ENCODE results near the gene AAK1.
"Not testable (repeated sequence)": the region's sequence is repeated elsewhere in the genome, so short reads cannot be mapped to it uniquely, and the experiment has no call there.

AAK1 gene

GRCh38 chr2:69592511-69592910 is 51.0 kb downstream of the AAK1 start:
- no peak for DNase-seq

- DNase-seq: no peak
Observed at GRCh38 chr2:69589973-69590652, 53.4 kb downstream of the AAK1 start.

- no peak for DNase-seq
Observed at GRCh38 chr2:69588945-69589344, 54.6 kb downstream of the AAK1 start.

GRCh38 chr2:69588403-69588802 is 55.1 kb downstream of the AAK1 start:
- DNase-seq: no peak

GRCh38 chr2:69585855-69586555 is 57.5 kb downstream of the AAK1 start:
- DNase-seq: no peak

- DNase-seq: no peak
Observed at GRCh38 chr2:69584127-69584889, 59.2 kb downstream of the AAK1 start.

GRCh38 chr2:69583321-69583833 is 60.2 kb downstream of the AAK1 start:
- DNase-seq: no peak

GRCh38 chr2:69582582-69583176 is 60.9 kb downstream of the AAK1 start:
- no peak for DNase-seq

- no peak for DNase-seq
Observed at GRCh38 chr2:69581774-69582581, 61.6 kb downstream of the AAK1 start.

- no peak for DNase-seq
Observed at GRCh38 chr2:69580486-69580885, 63.1 kb downstream of the AAK1 start.

GRCh38 chr2:69579536-69579935 is 64.0 kb downstream of the AAK1 start:
- DNase-seq: no peak

GRCh38 chr2:69578198-69578540 is 65.4 kb downstream of the AAK1 start:
- DNase-seq: no peak

- no peak for DNase-seq
Observed at GRCh38 chr2:69577467-69578197, 65.9 kb downstream of the AAK1 start.

- no peak for DNase-seq
Observed at GRCh38 chr2:69576880-69577279, 66.7 kb downstream of the AAK1 start.

- DNase-seq: no peak
Observed at GRCh38 chr2:69575926-69576325, 67.6 kb downstream of the AAK1 start.

- DNase-seq: not testable (repeated sequence)
Observed at GRCh38 chr2:69575371-69575770, 68.2 kb downstream of the AAK1 start.

- no peak for DNase-seq
Observed at GRCh38 chr2:69572641-69573040, 70.9 kb downstream of the AAK1 start.

- DNase-seq: no peak
Observed at GRCh38 chr2:69571189-69571588, 72.3 kb downstream of the AAK1 start.

- no peak for DNase-seq
Observed at GRCh38 chr2:69570474-69570873, 73.1 kb downstream of the AAK1 start.

GRCh38 chr2:69567909-69568300 is 75.6 kb downstream of the AAK1 start:
- DNase-seq: no peak

GRCh38 chr2:69567157-69567908 is 76.2 kb downstream of the AAK1 start:
- DNase-seq: no peak
